HepG2 (cell line): ENCODE results near the gene TAF8. TPM values are rescaled to one million over a fixed set of nuclear protein-coding genes. Genes with fewer than 3 reads are reported as not detected.

Source experiments
- BORCS8-MEF2B ChIP-seq: sonication (generic); formaldehyde crosslinking; IDR thresholded peaks from 2 replicates; pipeline ENCODE4 v1.8.0; 2022; ENCODE audit warnings: mild to moderate bottlenecking, missing genetic modification reagents
- DNMT1 ChIP-seq: sonication (generic); formaldehyde crosslinking; IDR thresholded peaks from 2 replicates; pipeline ENCODE4 v1.5.1; 2020; ENCODE audit warnings: mild to moderate bottlenecking, missing genetic modification reagents
- HCFC1 ChIP-seq: fragments of 150-350 bp; IDR thresholded peaks from 2 replicates; pipeline ENCODE4 v1.6.1; 2014; ENCODE audit warnings: low read depth, low read length
- MBNL3 ChIP-seq: fragments of 250-450 bp; sonication (Bioruptor Pico); conservative IDR thresholded peaks from 2 replicates; pipeline ENCODE4 v1.8.0; 2022; ENCODE audit warnings: mild to moderate bottlenecking, inconsistent platforms
- MXD4 ChIP-seq: IDR thresholded peaks from 2 replicates; pipeline ENCODE4 v1.6.1; 2016; ENCODE audit warnings: mild to moderate bottlenecking, missing biosample characterization, missing genetic modification reagents
- NRL ChIP-seq: sonication (generic); formaldehyde crosslinking; IDR thresholded peaks from 2 replicates; pipeline ENCODE4 v1.5.0; 2020; ENCODE audit warnings: missing genetic modification reagents, mild to moderate bottlenecking, moderate library complexity, borderline replicate concordance
- SMC3 ChIP-seq: IDR thresholded peaks from 2 replicates; pipeline ENCODE4 v1.6.1; 2011; ENCODE audit warnings: low read length, improper control_type of control experiment
- ZFP36L1 ChIP-seq: sonication (generic); formaldehyde crosslinking; IDR thresholded peaks from 2 replicates; pipeline ENCODE4 v1.8.0; 2022; ENCODE audit warnings: mild to moderate bottlenecking, missing genetic modification reagents, moderate library complexity
- ZNF713 ChIP-seq: sonication (generic); formaldehyde crosslinking; IDR thresholded peaks from 2 replicates; pipeline ENCODE4 v1.4.0; 2020; ENCODE audit warnings: mild to moderate bottlenecking, missing genetic modification reagents
- ZNF724P ChIP-seq: sonication (generic); formaldehyde crosslinking; IDR thresholded peaks from 2 replicates; pipeline ENCODE4 v1.8.0; 2022; ENCODE audit warnings: missing genetic modification reagents, borderline replicate concordance
- polyA plus RNA-seq, 8 experiments: library from polyadenylated mRNA; depleted of rRNA in 3 of 8; stranded (reverse) in 7 of 8; unstranded in 1 of 8; fragments of >200 nt; fragmentation: Illumina TruSeq in 4 of 8; extraction: Trizol in 4 of 8; gene quantifications; 2 replicates each; pipeline versions ENCODE4 v1.2.1 to v1.2.3, GENCODE V29; 2011 to 2016; ENCODE audit warnings: low read depth in 4 of 8, missing spikeins in 1 of 8, mixed read lengths in 1 of 8; ENCODE audit not compliant: insufficient read depth in 1 of 8
- total RNA-seq, 5 experiments: library from RNA; depleted of rRNA; stranded (reverse); fragments of >200 nt; fragmentation: Illumina TruSeq; extraction: Trizol; gene quantifications; 2 replicates each; pipeline ENCODE4 v1.2.3, GENCODE V29; 2016; ENCODE audit warnings: low read depth in 1 of 5
- TF ChIP-seq, protein P1 (sequence below): sonication (generic); formaldehyde crosslinking; conservative IDR thresholded peaks from 2 replicates; pipeline ENCODE4 v1.5.0; 2020; ENCODE audit warnings: missing genetic modification reagents
- TF ChIP-seq, protein P2 (sequence below): sonication (generic); formaldehyde crosslinking; IDR thresholded peaks from 2 replicates; pipeline ENCODE4 v1.8.1; 2023; ENCODE audit warnings: mild to moderate bottlenecking, missing genetic modification reagents
- TF ChIP-seq, protein P3 (sequence below): sonication (generic); formaldehyde crosslinking; IDR thresholded peaks from 2 replicates; pipeline ENCODE4 v1.8.0; 2023; ENCODE audit warnings: mild to moderate bottlenecking, missing genetic modification reagents
- TF ChIP-seq, protein P4 (sequence below): sonication (generic); formaldehyde crosslinking; conservative IDR thresholded peaks from 2 replicates; pipeline ENCODE4 v1.4.0; 2020; ENCODE audit warnings: missing genetic modification reagents
- TF ChIP-seq, protein P5 (sequence below): sonication (generic); formaldehyde crosslinking; IDR thresholded peaks from 2 replicates; pipeline ENCODE4 v1.5.0; 2020; ENCODE audit warnings: mild to moderate bottlenecking, missing genetic modification reagents, borderline replicate concordance
- TF ChIP-seq, protein P6 (sequence below): sonication (generic); formaldehyde crosslinking; IDR thresholded peaks from 2 replicates; pipeline ENCODE4 v1.4.0; 2020; ENCODE audit warnings: mild to moderate bottlenecking, missing genetic modification reagents
- TF ChIP-seq, protein P7 (sequence below), 2 experiments: sonication (generic) in 1 of 2; formaldehyde crosslinking in 1 of 2; IDR thresholded peaks; 2 replicates each; pipeline versions ENCODE4 v1.5.1 to v1.6.1; 2011 to 2020; ENCODE audit warnings: borderline replicate concordance in 1 of 2, low read depth in 1 of 2, low read length in 1 of 2, mild to moderate bottlenecking in 1 of 2, missing genetic modification reagents in 1 of 2, moderate library complexity in 1 of 2

The TAF8 gene
- total and polyA plus RNA-seq, 2 of the 13 experiments (the other 11 are each of a cell fraction or from before 2014, with no cell fraction given) = 25.2 to 25.8 TPM

DNA sequence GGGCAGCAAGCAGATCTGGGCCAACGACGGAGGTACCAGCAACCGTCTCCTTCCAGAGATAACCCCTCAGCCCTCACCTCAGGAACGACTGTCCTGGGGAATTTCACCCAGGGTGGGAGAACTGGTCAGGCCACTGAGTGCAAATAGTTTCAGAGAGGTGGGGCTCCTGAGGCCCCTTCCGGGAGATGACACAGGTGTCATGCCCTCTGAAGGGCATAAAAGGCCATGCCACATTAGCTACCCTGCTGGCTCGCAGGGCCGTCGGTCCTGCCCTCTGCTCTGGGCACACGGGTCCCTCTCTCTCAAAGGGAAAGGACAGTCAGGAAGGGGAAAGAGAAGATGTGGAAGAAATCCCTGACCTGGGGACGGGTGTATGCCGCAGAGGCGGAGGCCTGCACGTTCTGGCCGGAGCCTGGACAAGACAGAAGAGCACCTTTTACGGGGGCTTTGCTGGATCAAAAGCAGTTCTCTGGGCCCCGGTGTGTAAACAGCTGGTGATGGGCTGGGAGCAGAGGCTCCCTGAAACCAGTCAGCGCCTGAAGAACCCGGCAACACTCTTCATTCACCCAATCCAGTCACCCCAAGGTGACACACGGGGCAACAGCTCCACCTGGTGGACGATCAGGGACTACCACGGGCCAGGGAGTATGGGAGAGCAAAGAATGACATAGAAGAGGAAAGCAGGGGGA is 6.4 kb upstream of the TAF8 start (continued):
- TF ChIP-seq DNMT1 (no peak), ZFP36L1 (CRISPR knock-in tag) (peak; percentile 93), SMC3 (peak; percentile 99), ZNF724P (CRISPR knock-in tag) (0 out of 2 replicates have a peak, but pooled peaks have one; percentile 56), NRL (no peak), ZNF713 (CRISPR knock-in tag) (no peak), MBNL3 (CRISPR knock-in tag) (no peak), HCFC1 (no peak), MXD4 (CRISPR knock-in tag) (peak; percentile 52; the same call in 1 of the 2 replicates), BORCS8-MEF2B (CRISPR knock-in tag) (0 out of 2 replicates have a peak, but pooled peaks have one; percentile 53)
- TF ChIP-seq, protein P1, sequence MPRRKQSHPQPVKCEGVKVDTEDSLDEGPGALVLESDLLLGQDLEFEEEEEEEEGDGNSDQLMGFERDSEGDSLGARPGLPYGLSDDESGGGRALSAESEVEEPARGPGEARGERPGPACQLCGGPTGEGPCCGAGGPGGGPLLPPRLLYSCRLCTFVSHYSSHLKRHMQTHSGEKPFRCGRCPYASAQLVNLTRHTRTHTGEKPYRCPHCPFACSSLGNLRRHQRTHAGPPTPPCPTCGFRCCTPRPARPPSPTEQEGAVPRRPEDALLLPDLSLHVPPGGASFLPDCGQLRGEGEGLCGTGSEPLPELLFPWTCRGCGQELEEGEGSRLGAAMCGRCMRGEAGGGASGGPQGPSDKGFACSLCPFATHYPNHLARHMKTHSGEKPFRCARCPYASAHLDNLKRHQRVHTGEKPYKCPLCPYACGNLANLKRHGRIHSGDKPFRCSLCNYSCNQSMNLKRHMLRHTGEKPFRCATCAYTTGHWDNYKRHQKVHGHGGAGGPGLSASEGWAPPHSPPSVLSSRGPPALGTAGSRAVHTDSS = no peak
- TF ChIP-seq, protein P2, sequence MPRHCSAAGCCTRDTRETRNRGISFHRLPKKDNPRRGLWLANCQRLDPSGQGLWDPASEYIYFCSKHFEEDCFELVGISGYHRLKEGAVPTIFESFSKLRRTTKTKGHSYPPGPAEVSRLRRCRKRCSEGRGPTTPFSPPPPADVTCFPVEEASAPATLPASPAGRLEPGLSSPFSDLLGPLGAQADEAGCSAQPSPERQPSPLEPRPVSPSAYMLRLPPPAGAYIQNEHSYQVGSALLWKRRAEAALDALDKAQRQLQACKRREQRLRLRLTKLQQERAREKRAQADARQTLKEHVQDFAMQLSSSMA (CRISPR knock-in tag) = 0 out of 2 replicates have a peak, but pooled peaks have one; percentile 74
- TF ChIP-seq, protein P3, sequence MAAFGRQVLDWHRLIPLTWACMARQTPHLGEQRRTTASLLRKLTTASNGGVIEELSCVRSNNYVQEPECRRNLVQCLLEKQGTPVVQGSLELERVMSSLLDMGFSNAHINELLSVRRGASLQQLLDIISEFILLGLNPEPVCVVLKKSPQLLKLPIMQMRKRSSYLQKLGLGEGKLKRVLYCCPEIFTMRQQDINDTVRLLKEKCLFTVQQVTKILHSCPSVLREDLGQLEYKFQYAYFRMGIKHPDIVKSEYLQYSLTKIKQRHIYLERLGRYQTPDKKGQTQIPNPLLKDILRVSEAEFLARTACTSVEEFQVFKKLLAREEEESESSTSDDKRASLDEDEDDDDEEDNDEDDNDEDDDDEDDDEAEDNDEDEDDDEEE (CRISPR knock-in tag) = no peak
- TF ChIP-seq, protein P4, sequence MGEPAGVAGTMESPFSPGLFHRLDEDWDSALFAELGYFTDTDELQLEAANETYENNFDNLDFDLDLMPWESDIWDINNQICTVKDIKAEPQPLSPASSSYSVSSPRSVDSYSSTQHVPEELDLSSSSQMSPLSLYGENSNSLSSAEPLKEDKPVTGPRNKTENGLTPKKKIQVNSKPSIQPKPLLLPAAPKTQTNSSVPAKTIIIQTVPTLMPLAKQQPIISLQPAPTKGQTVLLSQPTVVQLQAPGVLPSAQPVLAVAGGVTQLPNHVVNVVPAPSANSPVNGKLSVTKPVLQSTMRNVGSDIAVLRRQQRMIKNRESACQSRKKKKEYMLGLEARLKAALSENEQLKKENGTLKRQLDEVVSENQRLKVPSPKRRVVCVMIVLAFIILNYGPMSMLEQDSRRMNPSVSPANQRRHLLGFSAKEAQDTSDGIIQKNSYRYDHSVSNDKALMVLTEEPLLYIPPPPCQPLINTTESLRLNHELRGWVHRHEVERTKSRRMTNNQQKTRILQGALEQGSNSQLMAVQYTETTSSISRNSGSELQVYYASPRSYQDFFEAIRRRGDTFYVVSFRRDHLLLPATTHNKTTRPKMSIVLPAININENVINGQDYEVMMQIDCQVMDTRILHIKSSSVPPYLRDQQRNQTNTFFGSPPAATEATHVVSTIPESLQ (CRISPR knock-in tag) = 0 out of 2 replicates have a peak, but pooled peaks have one; percentile 36
- TF ChIP-seq, protein P5, sequence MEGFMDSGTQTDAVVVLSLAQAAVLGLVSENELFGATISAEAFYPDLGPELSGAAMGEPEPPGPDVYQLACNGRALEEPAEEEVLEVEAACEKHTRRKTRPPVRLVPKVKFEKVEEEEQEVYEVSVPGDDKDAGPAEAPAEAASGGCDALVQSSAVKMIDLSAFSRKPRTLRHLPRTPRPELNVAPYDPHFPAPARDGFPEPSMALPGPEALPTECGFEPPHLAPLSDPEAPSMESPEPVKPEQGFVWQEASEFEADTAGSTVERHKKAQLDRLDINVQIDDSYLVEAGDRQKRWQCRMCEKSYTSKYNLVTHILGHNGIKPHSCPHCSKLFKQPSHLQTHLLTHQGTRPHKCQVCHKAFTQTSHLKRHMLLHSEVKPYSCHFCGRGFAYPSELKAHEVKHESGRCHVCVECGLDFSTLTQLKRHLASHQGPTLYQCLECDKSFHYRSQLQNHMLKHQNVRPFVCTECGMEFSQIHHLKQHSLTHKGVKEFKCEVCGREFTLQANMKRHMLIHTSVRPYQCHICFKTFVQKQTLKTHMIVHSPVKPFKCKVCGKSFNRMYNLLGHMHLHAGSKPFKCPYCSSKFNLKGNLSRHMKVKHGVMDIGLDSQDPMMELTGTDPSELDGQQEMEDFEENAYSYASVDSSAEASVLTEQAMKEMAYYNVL = no peak; the same call in 1 of the 2 replicates
- TF ChIP-seq, protein P6, sequence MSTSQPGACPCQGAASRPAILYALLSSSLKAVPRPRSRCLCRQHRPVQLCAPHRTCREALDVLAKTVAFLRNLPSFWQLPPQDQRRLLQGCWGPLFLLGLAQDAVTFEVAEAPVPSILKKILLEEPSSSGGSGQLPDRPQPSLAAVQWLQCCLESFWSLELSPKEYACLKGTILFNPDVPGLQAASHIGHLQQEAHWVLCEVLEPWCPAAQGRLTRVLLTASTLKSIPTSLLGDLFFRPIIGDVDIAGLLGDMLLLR (CRISPR knock-in tag) = no peak
- TF ChIP-seq, protein P7, sequence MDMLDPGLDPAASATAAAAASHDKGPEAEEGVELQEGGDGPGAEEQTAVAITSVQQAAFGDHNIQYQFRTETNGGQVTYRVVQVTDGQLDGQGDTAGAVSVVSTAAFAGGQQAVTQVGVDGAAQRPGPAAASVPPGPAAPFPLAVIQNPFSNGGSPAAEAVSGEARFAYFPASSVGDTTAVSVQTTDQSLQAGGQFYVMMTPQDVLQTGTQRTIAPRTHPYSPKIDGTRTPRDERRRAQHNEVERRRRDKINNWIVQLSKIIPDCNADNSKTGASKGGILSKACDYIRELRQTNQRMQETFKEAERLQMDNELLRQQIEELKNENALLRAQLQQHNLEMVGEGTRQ (IDR thresholded peaks at IDR 0.05; ENCODE audit: low read depth, low read length) = no peak
- TF ChIP-seq, protein P7 (CRISPR knock-in tag; IDR thresholded peaks at IDR 0.05; ENCODE audit: borderline replicate concordance) = no peak
